ENCODE results near the gene POP7. TPM values are rescaled to one million over a fixed set of nuclear protein-coding genes. Genes with fewer than 3 reads are reported as not detected.

POP7 gene
- total RNA-seq, 2 experiments from 2014 or later: 47.2 to 94.3 TPM

DNA sequence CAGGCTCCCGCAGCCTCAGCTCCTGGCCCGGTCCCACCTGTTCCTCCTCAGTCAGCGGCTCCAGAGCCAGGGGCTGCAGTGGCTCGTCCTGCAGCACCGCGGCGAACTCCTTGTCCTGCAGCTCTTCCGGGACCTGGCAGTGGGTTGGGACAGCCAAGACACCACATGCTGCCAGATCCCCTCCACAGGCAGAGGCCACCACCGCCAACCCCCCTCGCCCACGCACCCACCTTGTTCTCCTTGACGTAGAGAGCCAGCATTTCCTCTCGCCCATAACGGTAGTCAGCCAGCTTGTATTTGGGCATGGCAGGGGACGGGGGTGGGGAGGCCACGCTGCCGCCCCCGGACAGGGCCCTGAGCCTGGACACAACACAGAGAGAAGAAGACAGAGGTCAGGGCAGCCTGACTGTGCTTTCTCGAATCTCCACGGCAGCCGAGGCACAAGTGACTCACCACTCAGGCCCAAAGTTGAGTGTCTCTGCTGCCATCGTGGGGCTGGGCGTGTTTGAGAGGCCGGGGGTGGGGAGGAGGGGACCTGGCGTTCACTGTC lies 18.1 kb upstream of the POP7 start:
- H3K79me2 ChIP-seq (ENCODE audit: insufficient read depth, low read depth, low read length): peaks cover 36% of the 10 kb centered on the region
- intact Hi-C loops (cut with micrococcal nuclease; ENCODE audit: unreplicated experiment): no loop called here

DNA sequence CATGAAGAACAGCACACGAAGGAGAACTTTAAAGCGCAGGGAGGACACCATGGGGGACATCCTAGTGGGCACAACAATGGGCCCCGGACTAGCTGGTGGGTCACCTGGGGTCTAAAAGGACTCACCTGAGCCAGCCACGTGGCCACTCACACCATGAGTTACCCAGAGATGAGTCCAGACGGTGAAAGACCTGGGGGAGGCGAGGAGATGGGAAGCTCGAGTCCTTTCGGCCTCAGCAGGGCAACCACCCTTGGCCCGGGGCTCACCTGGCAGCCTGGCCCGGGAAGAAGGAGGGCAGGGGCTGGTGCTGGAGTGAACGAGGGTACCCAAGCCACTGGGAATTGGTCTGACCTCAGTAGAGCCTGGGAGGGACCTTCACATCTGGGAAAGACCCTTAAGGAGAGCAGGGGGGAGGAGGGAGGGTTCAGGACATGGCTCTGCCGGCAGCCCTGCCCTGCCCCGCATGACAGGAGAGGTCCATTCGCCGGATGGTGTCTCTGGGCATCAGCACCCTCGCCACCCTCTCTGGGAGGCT lies 17.5 kb upstream of the POP7 start:
- H4K20me1 ChIP-seq (ENCODE audit: insufficient read depth, low read length): peaks cover 18% of the 10 kb centered on the region
- ChIA-PET CTCF (ENCODE audit: unreplicated experiment) (no interaction called here), POLR2A (interaction anchor here (1.0 to 1.1 kb wide), 2 partner anchors 54 to 519 kb away, joined by 3 to 4 read pairs; no protein-coding TSS in a partner anchor)
- no peak overlapping the region for H3K4me2 ChIP-seq (ENCODE audit: low read length)
- no peaks in the 10 kb centered on the region for H3K9me2 ChIP-seq (ENCODE audit: insufficient read depth, low read length)
- TF ChIP-seq EZH2phosphoT487 (IDR thresholded peaks at IDR 0.05; ENCODE audit: borderline replicate concordance, low read depth, low read length): no peak
- TF ChIP-seq, protein P1, sequence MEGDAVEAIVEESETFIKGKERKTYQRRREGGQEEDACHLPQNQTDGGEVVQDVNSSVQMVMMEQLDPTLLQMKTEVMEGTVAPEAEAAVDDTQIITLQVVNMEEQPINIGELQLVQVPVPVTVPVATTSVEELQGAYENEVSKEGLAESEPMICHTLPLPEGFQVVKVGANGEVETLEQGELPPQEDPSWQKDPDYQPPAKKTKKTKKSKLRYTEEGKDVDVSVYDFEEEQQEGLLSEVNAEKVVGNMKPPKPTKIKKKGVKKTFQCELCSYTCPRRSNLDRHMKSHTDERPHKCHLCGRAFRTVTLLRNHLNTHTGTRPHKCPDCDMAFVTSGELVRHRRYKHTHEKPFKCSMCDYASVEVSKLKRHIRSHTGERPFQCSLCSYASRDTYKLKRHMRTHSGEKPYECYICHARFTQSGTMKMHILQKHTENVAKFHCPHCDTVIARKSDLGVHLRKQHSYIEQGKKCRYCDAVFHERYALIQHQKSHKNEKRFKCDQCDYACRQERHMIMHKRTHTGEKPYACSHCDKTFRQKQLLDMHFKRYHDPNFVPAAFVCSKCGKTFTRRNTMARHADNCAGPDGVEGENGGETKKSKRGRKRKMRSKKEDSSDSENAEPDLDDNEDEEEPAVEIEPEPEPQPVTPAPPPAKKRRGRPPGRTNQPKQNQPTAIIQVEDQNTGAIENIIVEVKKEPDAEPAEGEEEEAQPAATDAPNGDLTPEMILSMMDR (conservative IDR thresholded peaks at IDR 0.05; ENCODE audit: low read length): no peak
- no peak overlapping the region for H3K4me3 ChIP-seq (ENCODE audit: low read depth, low read length, poor library complexity, severe bottlenecking)
- intact Hi-C loops (cut with micrococcal nuclease; ENCODE audit: unreplicated experiment): no loop called here
- no peak overlapping the region for H2AFZ ChIP-seq (ENCODE audit: low read length)
- DNase-seq (ENCODE audit: low spot score): no peak
- H3K4me1 ChIP-seq (ENCODE audit: insufficient read depth, low read length, poor library complexity, severe bottlenecking): peaks cover 23% of the 10 kb centered on the region
- H3K9me3 ChIP-seq (ENCODE audit: low read length): no peaks in the 10 kb centered on the region
- BruUV-seq (replicated peaks): no TSS peak
- peaks cover 73% of the 10 kb centered on the region for H3K36me3 ChIP-seq (ENCODE audit: insufficient read depth, low read length)
- no peak overlapping the region for H3K27ac ChIP-seq (ENCODE audit: low read depth, low read length, poor library complexity, severe bottlenecking)
- peaks cover 42% of the 10 kb centered on the region for H3K79me2 ChIP-seq (ENCODE audit: insufficient read depth, low read depth, low read length)

More for the DNA sequence above, 18.1 kb upstream of the POP7 start:
- Histone ChIP-seq H3K4me2 (ENCODE audit: low read length) (no peak overlapping the region), H3K9me3 (ENCODE audit: low read length) (no peaks in the 10 kb centered on the region), H3K4me3 (ENCODE audit: low read depth, low read length, poor library complexity, severe bottlenecking) (no peak overlapping the region), H4K20me1 (ENCODE audit: insufficient read depth, low read length) (peaks cover 15% of the 10 kb centered on the region), H3K27ac (ENCODE audit: low read depth, low read length, poor library complexity, severe bottlenecking) (no peak overlapping the region), H3K9me2 (ENCODE audit: insufficient read depth, low read length) (no peaks in the 10 kb centered on the region), H3K4me1 (ENCODE audit: insufficient read depth, low read length, poor library complexity, severe bottlenecking) (peaks cover 21% of the 10 kb centered on the region), H2AFZ (ENCODE audit: low read length) (no peak overlapping the region), H3K36me3 (ENCODE audit: insufficient read depth, low read length) (peaks cover 79% of the 10 kb centered on the region)
- DNase-seq (ENCODE audit: low spot score): no peak
- ChIA-PET CTCF (ENCODE audit: unreplicated experiment) (no interaction called here), POLR2A (no interaction called here)
- BruUV-seq (replicated peaks): no TSS peak
- no peak for TF ChIP-seq EZH2phosphoT487 (IDR thresholded peaks at IDR 0.05; ENCODE audit: borderline replicate concordance, low read depth, low read length)
- TF ChIP-seq, protein P1 (conservative IDR thresholded peaks at IDR 0.05; ENCODE audit: low read length): no peak

Data from OCI-LY7 (cell line).